Activated naive CD8-positive, alpha-beta T cell treated with anti-CD3 and anti-CD28 coated beads, Interleukin-2, amount 50 U/mL, for 16 hours (primary cell): ENCODE results near the gene MTFMT.

Experiments
- DNase-seq: peaks from one replicate; pipeline ENCODE4 v3.0.0-alpha.2; 2020; ENCODE audit warnings: low read depth, low spot score

MTFMT gene

DNA sequence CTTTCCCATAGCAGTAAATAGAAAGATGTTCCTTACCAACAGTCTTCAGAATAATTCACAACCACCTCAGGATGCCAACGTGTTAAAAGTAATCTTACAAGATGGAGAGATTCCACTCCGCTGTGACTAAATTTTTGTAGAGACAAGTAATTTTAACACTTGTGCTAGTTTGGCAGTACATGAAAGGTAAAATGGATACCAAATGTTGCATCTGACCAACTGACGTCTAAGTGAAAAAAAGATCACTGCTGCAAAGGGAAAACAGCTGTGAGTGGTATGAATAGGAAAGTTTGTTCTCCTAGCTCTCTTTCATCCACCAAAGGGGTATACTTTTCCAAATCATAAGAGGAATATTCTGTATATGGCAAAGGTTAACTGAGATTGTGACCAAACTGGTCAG, 42.3 kb downstream of the MTFMT start:
- DNase-seq, result no peak

DNA sequence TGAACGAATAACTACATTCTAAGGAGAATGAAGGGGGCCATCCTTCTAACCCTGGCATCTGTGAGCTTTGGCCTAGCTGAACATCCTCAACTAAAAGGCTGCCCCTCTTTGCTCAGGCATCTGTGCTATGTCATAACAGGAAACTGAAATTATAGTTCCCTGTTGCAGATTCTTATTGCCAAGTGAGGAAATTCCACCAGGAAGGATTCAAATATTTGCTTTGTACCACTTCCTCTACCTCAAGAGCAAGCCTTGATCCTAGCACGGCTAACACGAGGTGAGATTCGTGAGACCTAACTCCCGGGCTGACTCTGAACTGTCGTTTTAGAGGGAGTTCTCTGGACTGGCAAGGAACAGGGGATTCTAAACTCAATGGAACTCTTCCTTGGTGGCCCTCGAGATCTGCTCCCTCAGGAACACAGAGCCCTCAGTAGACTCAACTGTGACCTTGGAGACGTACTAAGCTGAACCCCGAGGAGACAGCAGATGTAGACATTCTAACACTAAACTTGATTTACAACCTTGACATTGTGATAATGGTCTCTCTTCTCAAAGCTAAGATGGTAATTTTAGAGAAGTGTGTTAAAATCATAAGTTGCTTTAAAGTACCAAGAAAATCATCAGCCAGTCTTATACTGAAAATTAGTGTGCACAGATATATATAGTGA, 43.9 kb downstream of the MTFMT start:
- no peak for DNase-seq

DNA sequence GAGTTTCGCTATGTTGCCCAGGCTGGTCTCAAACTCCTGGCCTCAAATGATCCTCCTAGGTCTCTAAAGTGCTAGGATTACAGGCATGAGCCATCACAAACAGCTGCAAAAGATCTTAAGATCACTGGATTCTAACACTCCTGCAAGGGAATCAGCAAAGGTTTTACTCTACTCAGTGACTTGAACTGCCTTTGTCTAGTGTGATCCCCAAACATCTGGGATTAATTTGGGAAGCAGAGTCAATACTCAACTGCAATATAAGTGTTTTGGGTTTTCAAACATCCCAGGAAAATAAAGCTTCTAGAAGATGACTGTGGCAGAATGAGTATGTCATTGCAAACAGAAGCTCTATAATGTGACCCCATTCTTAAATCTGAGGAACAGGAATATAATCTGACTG, 47.0 kb downstream of the MTFMT start:
- no peak for DNase-seq

DNA sequence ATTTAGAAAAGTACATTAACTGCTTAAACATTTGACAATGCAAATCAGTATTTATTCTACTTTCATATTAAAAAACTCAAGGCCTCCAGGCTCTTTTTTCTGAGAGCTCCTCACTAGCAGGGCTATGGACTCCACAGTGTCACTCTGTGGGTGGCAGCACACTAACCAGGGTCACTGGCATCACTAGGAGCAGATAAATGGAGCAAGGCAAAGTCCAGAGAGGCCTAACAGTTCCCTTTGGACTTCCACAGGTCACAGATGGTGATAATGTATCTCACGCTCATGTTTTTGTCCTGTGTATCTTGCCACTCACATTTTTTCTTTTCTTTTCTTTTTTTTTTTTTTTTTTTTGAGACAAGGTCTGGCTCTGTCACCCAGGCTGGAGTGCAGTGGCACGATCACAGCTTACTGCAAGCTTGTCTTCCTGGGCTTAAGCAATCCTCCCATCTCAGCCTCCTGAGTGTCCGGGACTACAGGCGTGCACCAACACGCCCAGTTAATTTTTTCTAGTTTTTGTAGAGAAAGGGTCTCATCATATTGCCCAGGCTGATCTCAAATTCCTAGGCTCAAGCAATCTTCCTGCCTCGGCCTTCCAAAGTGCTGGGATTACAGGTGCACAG, 47.5 kb downstream of the MTFMT start:
- no peak for DNase-seq

DNA sequence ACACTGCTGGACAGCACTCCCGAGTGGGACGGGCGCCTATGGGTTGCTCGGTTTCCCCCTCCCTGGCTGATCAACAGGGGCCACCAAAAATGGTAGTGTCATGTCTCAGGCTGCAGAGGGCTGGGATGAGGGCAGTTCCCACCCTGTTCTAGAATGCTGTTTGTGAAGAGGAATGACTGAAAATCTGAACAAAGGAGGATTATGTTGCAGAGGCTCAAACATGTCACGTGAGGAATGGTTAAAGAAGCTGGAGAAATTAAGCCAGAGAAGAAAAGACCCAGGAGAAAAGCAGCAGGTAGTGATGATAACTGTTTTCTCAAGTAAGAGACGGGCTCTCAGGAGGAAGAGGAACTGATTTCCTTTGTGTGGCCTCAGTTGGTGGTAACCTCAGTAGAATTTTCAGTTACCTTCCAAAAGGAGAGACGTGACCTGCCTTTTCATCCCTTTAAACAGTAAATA, 50.2 kb downstream of the MTFMT start:
- DNase-seq, result no peak

GRCh38 chr15:64975390-64975789, 54.0 kb downstream of the MTFMT start:
- no peak for DNase-seq

GRCh38 chr15:64970698-64971097, 58.7 kb downstream of the MTFMT start:
- DNase-seq, result no peak

DNA sequence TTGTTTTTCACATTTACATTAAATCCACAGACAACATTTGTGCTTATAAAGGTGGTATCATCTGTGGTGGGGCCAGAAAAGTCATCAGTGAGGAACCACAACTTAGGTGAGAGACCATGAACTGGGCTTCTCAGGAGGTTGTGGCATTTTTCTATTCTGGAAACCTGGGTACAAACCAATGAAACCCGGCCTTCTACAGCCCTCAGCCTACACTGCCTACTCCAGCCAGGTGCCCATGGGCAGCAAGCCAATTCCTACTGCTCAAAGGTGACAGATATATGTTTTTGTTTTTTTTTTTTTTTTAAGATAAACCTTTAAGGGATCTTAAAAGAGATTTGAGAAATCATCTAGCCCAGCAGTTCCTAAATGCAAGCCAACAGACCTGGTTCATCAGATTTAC, 60.0 kb downstream of the MTFMT start:
- DNase-seq, result no peak

GRCh38 chr15:64961013-64961412, 68.4 kb downstream of the MTFMT start:
- no peak for DNase-seq

- DNase-seq, result no peak
These were observed 69.3 kb downstream of the MTFMT start for GRCh38 chr15:64960153-64960552.

GRCh38 chr15:64959128-64959527, 70.3 kb downstream of the MTFMT start:
- no peak for DNase-seq

- DNase-seq, result no peak
These were observed 75.0 kb downstream of the MTFMT start for GRCh38 chr15:64954395-64954794.

DNA sequence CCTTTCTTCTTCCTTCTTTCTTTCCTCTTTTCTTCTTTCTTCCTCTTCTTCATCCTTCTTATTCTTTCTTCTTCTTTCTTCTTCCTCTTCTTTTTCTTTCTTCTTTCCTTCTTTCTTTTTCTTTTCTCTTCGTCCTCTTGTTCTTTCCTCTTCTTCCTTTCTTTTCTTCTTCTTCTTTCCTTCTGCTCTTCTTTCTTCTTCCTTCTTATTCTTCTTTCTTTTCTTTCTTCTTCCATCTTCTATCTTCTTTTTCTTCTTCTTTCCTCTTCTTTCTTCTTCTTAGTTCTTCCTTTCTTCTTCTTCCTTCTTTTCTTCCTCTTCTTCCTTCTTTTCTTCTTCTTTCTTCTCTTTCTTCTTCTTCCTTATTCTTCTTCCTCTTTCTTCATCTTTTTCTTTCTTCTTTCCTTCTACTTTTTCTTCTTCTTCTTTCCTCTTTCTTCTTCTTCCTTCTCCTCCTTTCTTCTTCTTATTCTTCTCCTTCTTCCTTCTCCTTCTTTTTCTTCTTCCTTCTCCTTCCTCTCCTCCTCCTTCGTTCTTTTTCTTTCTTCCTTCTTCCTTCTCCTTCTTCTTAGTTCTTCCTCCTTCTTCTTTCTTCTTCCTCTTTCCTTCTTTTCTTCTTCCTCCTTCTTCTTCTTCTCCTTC, 77.5 kb downstream of the MTFMT start:
- no peak for DNase-seq
